IMR-90 (cell line): Measurements from ENCODE around the gene EAF1.
"Not testable (repeated sequence)": the region's sequence is repeated elsewhere in the genome, so short reads cannot be mapped to it uniquely, and the experiment has no call there.

ENCODE experiments used
- BHLHE40 ChIP-seq: fragments of 150-350 bp; IDR thresholded peaks from 2 replicates; pipeline ENCODE4 v1.6.1; 2016; ENCODE audit warnings: mild to moderate bottlenecking, low read depth, low read length
- CHD1 ChIP-seq: IDR thresholded peaks from 2 replicates; pipeline ENCODE4 v1.6.1; 2012; ENCODE audit warnings: low read depth, low read length, improper control_type of control experiment
- CTCF ChIP-seq: conservative IDR thresholded peaks from 2 replicates; pipeline ENCODE4 v1.5.1; 2012; ENCODE audit warnings: mild to moderate bottlenecking, low read depth, low read length, improper control_type of control experiment
- FOS ChIP-seq: fragments of 150-350 bp; IDR thresholded peaks from 2 replicates; pipeline ENCODE4 v1.6.1; 2016; ENCODE audit warnings: low read depth, low read length
- MAFK ChIP-seq: IDR thresholded peaks from 2 replicates; pipeline ENCODE4 v1.6.1; 2012; ENCODE audit warnings: low read depth, low read length, improper control_type of control experiment
- POLR2A ChIP-seq: IDR thresholded peaks from 2 replicates; pipeline ENCODE4 v1.6.1; 2012; ENCODE audit warnings: mild to moderate bottlenecking, low read depth, low read length
- RFX5 ChIP-seq: IDR thresholded peaks from 2 replicates; pipeline ENCODE4 v1.8.0; 2012; ENCODE audit warnings: low read depth, mild to moderate bottlenecking, low read length, moderate library complexity

- TF ChIP-seq CTCF, CHD1, BHLHE40, FOS, MAFK, POLR2A, RFX5: not testable (repeated sequence)
Measured at GRCh38 chr3:15393252-15393651, 34.1 kb upstream of the EAF1 start.
